KG1 (cell line): ENCODE results near the gene TMEM63B.

Source experiments
- DNase-seq: peaks from one replicate; lab custom pipeline; 2025; lab: John Stamatoyannopoulos, UW

Gene TMEM63B

GRCh38 chr6:44117397-44118128, 9.8 kb upstream of the TMEM63B start:
- DNase-seq, result no peak

- DNase-seq, result no peak
Observed at GRCh38 chr6:44119704-44120262, 7.6 kb upstream of the TMEM63B start.

- DNase-seq, result no peak
Observed at GRCh38 chr6:44120692-44121443, 6.5 kb upstream of the TMEM63B start.

GRCh38 chr6:44122801-44123200, 4.6 kb upstream of the TMEM63B start:
- no peak for DNase-seq

GRCh38 chr6:44123544-44123943, 3.8 kb upstream of the TMEM63B start:
- DNase-seq, result no peak

- no peak for DNase-seq
Observed at GRCh38 chr6:44126320-44127149, 819 bp upstream of the TMEM63B start.

- no peak for DNase-seq
Observed at GRCh38 chr6:44128020-44128917, 915 bp downstream of the TMEM63B start.

- DNase-seq, result no peak
Observed at GRCh38 chr6:44129841-44130322, 2.5 kb downstream of the TMEM63B start.

GRCh38 chr6:44131892-44132291, 4.5 kb downstream of the TMEM63B start:
- no peak for DNase-seq

GRCh38 chr6:44132476-44132875, 5.1 kb downstream of the TMEM63B start:
- DNase-seq, result no peak

- DNase-seq, result no peak
Observed at GRCh38 chr6:44133003-44133931, 5.9 kb downstream of the TMEM63B start.

GRCh38 chr6:44133981-44134711, 6.8 kb downstream of the TMEM63B start:
- no peak for DNase-seq

GRCh38 chr6:44135173-44135758, 7.9 kb downstream of the TMEM63B start:
- no peak for DNase-seq

- no peak for DNase-seq
Observed at GRCh38 chr6:44135875-44136274, 8.5 kb downstream of the TMEM63B start.

- no peak for DNase-seq
Observed at GRCh38 chr6:44138717-44139350, 11.5 kb downstream of the TMEM63B start.

GRCh38 chr6:44139351-44139743, 12.0 kb downstream of the TMEM63B start:
- DNase-seq, result no peak

GRCh38 chr6:44142835-44143234, 15.5 kb downstream of the TMEM63B start:
- no peak for DNase-seq

GRCh38 chr6:44143731-44144130, 16.4 kb downstream of the TMEM63B start:
- DNase-seq, result no peak
